ENCODE data around the gene CASP8.

DNA sequence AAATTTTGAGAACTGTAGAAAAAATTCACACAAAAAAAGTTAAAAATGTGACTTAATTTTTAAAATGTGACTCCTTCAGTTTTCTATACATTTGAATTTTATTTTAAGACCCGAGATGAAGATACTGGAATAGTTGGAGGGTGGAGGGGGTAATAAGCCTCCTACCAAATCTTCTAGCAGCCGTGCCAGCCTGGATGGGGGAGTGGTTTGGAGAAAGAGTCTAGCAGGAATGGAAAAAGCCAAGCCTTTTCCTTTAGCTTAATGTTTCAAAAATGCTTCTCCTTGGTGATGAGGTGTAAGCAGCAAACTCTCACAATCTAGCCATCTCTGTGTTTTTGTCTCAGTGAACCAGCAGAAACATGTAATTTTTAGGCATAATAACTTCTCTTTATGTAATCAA, 14.7 kb downstream of the CASP8 start:
- TF ChIP-seq, protein P1, sequence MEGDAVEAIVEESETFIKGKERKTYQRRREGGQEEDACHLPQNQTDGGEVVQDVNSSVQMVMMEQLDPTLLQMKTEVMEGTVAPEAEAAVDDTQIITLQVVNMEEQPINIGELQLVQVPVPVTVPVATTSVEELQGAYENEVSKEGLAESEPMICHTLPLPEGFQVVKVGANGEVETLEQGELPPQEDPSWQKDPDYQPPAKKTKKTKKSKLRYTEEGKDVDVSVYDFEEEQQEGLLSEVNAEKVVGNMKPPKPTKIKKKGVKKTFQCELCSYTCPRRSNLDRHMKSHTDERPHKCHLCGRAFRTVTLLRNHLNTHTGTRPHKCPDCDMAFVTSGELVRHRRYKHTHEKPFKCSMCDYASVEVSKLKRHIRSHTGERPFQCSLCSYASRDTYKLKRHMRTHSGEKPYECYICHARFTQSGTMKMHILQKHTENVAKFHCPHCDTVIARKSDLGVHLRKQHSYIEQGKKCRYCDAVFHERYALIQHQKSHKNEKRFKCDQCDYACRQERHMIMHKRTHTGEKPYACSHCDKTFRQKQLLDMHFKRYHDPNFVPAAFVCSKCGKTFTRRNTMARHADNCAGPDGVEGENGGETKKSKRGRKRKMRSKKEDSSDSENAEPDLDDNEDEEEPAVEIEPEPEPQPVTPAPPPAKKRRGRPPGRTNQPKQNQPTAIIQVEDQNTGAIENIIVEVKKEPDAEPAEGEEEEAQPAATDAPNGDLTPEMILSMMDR (IDR thresholded peaks at IDR 0.05) = no peak
- no peak for TF ChIP-seq POLR2A (IDR thresholded peaks at IDR 0.05)
